Stimulated activated CD4-positive, alpha-beta T cell treated with anti-CD3 and anti-CD28 coated beads, Interleukin-15, amount 100 ng/mL, for 24 hours (primary cell): ENCODE measurements around the gene N4BP2L2.
A peak's percentile ranks its signal among the peaks of the same experiment; 100 is the strongest.

Source experiments
- DNase-seq: peaks from one replicate; pipeline ENCODE4 v3.0.0-alpha.2; 2020

The N4BP2L2 gene

GRCh38 chr13:32425158-32425557 lies 113.4 kb downstream of the N4BP2L2 start:
- DNase-seq = no peak

DNA sequence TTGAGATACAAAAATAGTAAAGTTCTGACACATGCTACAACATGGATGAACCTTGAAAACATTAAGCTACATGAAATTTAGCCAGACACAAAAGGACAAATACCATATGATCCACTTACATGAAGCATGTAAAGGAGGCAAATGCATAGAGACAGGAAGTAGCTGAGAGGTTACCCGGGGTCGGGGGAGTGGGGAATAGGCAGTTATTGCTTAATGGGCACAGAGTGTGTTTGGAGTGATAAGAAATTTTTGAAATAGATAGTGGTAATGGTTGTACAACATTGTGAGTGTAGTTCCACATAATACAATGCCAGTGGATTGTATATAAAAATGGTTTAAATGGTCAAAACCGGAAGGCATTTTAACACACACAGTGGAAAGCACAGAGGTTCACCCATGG lies 115.0 kb downstream of the N4BP2L2 start:
- DNase-seq = no peak

DNA sequence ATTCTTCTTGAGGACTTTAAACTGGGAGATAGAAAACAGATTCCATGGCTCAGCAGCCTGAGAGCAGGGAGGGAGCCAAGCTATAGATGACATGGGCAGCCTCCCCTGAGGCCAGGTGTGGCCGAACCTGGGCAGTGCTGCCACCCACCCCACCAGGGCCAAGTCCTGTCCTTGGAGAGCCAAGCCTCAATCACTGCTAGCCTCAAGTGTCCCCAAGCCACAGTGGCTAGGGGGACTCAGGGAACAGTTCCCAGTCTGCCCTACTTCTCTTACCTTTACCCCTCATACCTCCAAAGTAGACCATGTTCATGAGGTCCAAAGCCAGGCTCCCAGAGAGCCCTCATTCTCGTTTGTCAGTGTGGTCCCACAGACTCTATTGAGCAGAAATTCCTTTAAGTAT lies 118.7 kb downstream of the N4BP2L2 start:
- no peak for DNase-seq

DNA sequence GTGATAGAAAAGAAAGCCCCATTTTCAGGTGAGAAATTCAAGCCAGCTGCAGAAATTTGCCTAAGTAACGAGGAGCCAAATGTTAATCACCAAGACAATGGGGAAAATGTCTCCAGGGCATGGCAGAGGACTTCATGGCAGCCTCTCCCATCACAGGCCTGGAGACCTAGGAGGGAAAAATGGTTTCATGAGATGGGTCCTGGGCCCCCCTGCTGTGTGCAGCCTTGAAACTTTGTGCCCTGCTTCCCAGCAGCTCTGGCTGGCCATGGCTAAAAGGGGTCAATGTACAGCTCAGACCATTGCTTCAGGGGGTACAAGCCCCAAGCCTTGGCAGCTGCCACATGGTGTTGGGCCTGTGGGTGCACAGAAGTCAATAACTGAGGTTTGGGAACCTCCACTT lies 120.6 kb downstream of the N4BP2L2 start:
- DNase-seq = no peak

- DNase-seq = peak; percentile 24
Observed at GRCh38 chr13:32415019-32415418, 123.6 kb downstream of the N4BP2L2 start.

GRCh38 chr13:32414580-32414979 lies 124.0 kb downstream of the N4BP2L2 start:
- no peak for DNase-seq

- DNase-seq = no peak
Observed at GRCh38 chr13:32413284-32413683, 125.3 kb downstream of the N4BP2L2 start.

GRCh38 chr13:32409561-32410421 lies 128.8 kb downstream of the N4BP2L2 start:
- DNase-seq = no peak

- DNase-seq = no peak
Observed at GRCh38 chr13:32409001-32409313, 129.6 kb downstream of the N4BP2L2 start.

GRCh38 chr13:32408296-32409000 lies 130.1 kb downstream of the N4BP2L2 start:
- DNase-seq = no peak

- DNase-seq = peak; percentile 21
Observed at GRCh38 chr13:32407854-32408253, 130.7 kb downstream of the N4BP2L2 start.

GRCh38 chr13:32403108-32403507 lies 135.5 kb downstream of the N4BP2L2 start:
- DNase-seq = no peak

DNA sequence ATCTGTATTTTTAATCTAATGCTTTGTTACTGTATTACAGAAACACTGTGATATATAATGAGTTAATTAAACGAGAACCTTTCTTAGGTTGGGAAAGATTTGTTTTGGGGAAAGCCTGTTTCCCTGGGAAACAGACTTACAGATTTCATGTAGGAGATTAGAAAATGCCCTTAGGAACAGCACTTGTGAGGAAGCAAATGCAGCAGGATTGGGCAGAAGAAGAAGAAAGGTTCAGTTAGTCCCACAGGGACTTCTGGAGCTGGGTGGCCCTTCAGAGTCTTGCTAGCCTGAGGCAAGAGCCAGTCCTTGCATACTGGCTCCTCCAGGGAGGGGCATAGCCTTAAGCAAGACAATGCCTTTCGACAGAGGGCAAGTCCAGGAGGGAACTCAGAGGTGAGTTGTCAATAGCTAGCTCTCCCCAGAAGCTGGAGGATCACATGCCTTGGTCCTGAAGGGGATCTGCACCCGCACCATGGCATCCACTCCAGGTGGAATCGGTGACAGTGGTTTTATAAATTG lies 147.4 kb downstream of the N4BP2L2 start:
- DNase-seq = no peak

DNA sequence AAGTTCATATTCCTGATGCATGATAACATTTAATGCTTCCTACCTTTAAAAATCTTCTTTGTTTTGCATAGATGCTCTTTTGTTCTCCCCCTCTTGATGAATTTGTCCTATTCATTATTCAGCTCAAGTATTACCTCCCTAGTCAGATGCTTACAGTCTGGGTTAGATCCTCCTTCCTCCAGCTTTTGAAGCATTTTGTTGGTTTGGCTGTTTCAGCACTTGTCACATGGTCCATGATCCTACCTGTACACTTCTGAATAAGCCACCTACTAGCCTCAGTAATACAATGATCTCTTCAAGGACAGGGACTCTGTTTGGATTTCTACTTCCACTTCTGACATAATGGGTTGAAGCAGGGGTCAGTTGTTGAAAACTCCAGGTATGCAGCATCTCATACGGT lies 148.1 kb downstream of the N4BP2L2 start:
- DNase-seq = no peak

- DNase-seq = no peak
Observed at GRCh38 chr13:32390048-32390447, 148.5 kb downstream of the N4BP2L2 start.

GRCh38 chr13:32385410-32385809 lies 153.2 kb downstream of the N4BP2L2 start:
- no peak for DNase-seq

DNA sequence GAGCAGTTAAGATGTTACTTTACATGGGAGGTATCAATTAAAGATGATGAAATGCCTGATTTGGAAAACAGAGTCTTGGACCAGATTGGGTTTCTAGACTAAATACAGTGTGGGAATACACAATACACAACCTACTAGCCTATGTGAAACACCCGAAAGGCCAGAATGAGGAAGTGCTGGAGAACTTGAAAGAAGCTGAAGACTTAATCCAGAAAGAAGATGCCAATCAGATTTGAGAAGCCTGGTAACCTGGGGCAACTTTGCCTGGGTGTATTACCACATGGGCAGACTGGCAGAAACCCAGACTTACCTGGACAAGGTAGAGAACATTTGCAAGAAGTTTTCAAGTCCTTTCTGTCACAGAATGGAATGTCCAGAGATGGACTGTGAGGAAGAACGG lies 153.9 kb downstream of the N4BP2L2 start:
- DNase-seq = no peak

DNA sequence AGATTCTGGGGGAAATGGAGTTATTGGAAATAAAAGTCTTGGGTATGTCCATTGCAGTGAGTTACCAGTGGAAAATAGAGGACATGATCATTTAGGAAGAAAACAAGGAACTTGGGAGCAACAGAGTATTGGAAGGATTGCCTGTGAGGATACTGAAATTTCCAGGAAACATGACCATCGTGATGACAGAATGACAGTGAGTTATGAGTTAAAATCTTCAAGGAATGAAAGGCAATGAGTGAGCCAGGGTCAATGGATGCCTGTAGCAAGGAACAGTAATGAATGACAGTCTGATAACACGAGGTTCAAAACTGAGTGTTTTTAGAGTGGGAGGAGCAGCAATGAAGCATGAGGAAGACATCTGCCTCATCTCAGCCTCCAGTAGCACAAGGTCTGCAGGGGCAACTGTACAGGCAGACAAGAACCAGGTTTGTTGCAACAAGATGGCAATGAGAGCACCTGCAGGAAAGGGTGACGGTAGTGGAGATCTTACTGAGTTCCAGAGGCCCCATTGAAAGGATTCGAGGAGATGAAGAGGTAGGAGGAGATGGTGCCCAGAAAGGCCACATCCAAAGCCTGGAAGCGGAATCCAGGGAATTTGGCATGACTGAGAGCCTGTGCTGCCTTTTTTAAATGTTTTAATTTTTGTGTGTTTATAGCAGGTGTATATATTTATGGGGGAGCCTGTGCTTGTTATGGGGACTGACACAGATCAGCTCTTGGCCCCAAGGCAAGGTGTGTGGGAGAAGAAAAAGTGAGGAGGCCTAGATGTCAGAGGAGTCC lies 154.6 kb downstream of the N4BP2L2 start:
- no peak for DNase-seq
